ENCODE data around the gene HADHA. TPM values are rescaled to one million over a fixed set of nuclear protein-coding genes. Genes with fewer than 3 reads are reported as not detected.
A peak's percentile ranks its signal among the peaks of the same experiment; 100 is the strongest.

The HADHA gene
- total RNA-seq, 1 experiment from 2014 or later, result 101 TPM

DNA sequence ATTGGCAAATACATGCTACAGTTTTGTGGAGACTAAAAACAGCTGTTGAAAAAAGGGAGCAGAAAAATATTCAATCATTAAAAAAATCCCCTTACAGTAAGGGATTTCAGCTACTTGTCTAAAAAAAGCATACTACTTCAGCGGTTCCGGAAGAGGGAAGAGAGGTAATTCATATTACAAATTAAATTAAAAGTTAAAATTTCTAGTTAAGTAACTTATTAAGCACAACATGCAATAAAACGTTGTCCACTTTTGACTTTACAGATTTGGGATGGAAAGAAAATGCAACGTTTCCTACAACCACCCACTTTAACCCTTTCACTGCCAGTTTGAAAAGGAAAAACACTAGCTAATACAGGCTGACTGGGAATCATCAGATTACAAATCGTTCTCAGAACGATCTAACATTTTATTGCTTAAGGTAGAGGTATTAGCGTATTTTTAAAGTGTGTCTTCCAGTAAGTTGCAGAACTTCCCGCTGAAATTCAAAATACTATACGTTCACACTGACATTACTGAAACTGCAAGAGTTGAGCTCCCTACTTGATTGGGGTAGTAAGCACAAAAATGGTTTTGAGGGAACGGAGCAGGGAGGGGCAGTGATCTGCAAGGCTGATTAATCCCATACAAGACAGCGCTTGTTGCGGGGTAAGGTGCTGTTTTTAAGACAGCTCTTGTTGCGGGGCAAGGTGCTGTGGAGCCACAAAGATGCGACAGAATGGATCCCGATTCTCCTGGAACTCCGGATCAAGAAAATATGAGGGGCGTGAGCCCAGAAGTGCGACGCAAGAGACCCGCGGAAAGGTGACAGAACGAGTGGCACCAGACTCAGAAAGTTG, 743 bp downstream of the HADHA start (continued):
- TF ChIP-seq ZNF274 (IDR thresholded peaks at IDR 0.05; ENCODE audit: low read depth, low read length) (no peak), EGR1 (IDR thresholded peaks at IDR 0.05; ENCODE audit: low read depth) (no peak), EZH2phosphoT487 (IDR thresholded peaks at IDR 0.05; ENCODE audit: borderline replicate concordance) (no peak), REST (IDR thresholded peaks at IDR 0.05; ENCODE audit: low read depth) (no peak)
- TF ChIP-seq, protein P1, sequence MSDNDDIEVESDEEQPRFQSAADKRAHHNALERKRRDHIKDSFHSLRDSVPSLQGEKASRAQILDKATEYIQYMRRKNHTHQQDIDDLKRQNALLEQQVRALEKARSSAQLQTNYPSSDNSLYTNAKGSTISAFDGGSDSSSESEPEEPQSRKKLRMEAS (IDR thresholded peaks at IDR 0.05), result no peak

DNA sequence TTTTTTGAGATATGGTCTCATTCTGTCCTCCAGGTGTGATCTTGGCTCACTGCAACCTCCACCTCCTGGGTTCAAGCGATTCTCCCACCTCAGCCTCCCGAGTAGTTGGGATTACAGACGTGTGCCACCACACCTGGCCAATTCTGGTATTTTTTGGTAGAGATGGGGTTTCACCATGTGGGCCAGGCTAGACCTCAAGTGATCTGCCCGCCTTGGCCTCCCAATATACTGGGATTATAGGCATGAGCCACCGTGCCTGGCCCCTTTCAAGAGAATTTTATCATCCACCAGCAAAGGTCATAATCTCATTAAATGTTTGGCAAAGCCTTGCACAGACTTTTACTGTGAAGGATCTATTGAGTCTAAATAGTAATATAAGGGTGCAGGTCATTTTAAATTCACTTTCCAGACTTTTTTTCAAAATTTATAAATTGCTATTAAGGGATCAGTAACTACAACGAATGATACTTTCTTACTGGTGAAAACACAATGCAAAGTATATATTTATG, 2.5 kb downstream of the HADHA start:
- Histone ChIP-seq H3K79me2 (ENCODE audit: insufficient read depth, low read length) (peaks cover 74% of the 10 kb centered on the region), H3K27ac (ENCODE audit: low read depth, low read length) (no peak overlapping the region), H3K36me3 (ENCODE audit: control insufficient read depth in 1 of 2, insufficient read depth in 2 of 2, low read length in 2 of 2) (peaks cover 0 to 10% of the 10 kb centered on the region in 2 experiments; a peak in 2 of 4 replicates), H3K4me3 (replicated peaks in 1 of 2; ENCODE audit: low read depth in 1 of 2, low read length in 2 of 2) (peak overlapping the region in 1 of 2 experiments; percentile 69; a peak in 1 of 4 replicates), H3K9me2 (ENCODE audit: insufficient read depth) (no peaks in the 10 kb centered on the region), H3K9me3 (ENCODE audit: control insufficient read depth in 1 of 2, insufficient read depth in 1 of 2, low read depth in 1 of 2, low read length in 2 of 2) (no peaks in the 10 kb centered on the region), H3K27me3 (ENCODE audit: insufficient read depth, low read length) (no peaks in the 10 kb centered on the region), H3K9ac (ENCODE audit: low read length) (peak overlapping the region; percentile 74), H4K20me1 (ENCODE audit: insufficient read depth) (no peaks in the 10 kb centered on the region), H3K4me2 (ENCODE audit: low read length) (peak overlapping the region; percentile 72), H3K4me1 (ENCODE audit: control insufficient read depth in 1 of 2, insufficient read depth in 2 of 2, low read length in 2 of 2) (peaks cover 13 to 36% of the 10 kb centered on the region in 2 experiments; a peak in 3 of 4 replicates), H2AFZ (ENCODE audit: low read depth, low read length, poor library complexity, severe bottlenecking) (no peak overlapping the region)
- ChIA-PET RAD21 (ENCODE audit: low non-redundant PET in 1 of 2, low total read pairs in 2 of 2, uncharacterized antibody in 2 of 2, unreplicated experiment in 2 of 2) (no interaction called here), CTCF (interaction anchor here (0.6 kb wide), 1 partner anchor 11 kb away, joined by 3 read pairs; no protein-coding TSS in a partner anchor), POLR2A (no interaction called here)
- no TSS peak for BruUV-seq (replicated peaks)
- intact Hi-C loops (cut with micrococcal nuclease), result no loop called here
- no peak for TF ChIP-seq CEBPB (IDR thresholded peaks at IDR 0.05; ENCODE audit: low read depth)
- ATAC-seq (no peak), DNase-seq (ENCODE audit: low read depth, low spot score) (no peak)

Data from HCT116 (cell line).